Panc1 (cell line): ENCODE results near the gene SEMA3D.
A peak's percentile ranks its signal among the peaks of the same experiment; 100 is the strongest.

Source experiments
- POLR2AphosphoS5 ChIP-seq: IDR thresholded peaks from 2 replicates; pipeline ENCODE4 v1.6.1; 2012; ENCODE audit warnings: mild to moderate bottlenecking, low read depth, low read length, moderate library complexity
- REST ChIP-seq, 2 experiments: IDR thresholded peaks; 2 replicates each; pipeline ENCODE4 v1.6.1; 2011 to 2012; ENCODE audit warnings: low read depth in 2 of 2, control low read depth in 1 of 2, low read length in 1 of 2, mild to moderate bottlenecking in 1 of 2, moderate library complexity in 1 of 2; ENCODE audit not compliant: insufficient read depth in 1 of 2
- TCF7L2 ChIP-seq: IDR thresholded peaks from 2 replicates; pipeline ENCODE4 v1.6.1; 2011; ENCODE audit warnings: mild to moderate bottlenecking, low read depth, low read length, inconsistent platforms
- TF ChIP-seq, protein P1 (sequence below): fragments of 450-650 bp; IDR thresholded peaks from 2 replicates; pipeline ENCODE4 v1.5.1; 2017; ENCODE audit warnings: mild to moderate bottlenecking

- TF ChIP-seq, protein P1, sequence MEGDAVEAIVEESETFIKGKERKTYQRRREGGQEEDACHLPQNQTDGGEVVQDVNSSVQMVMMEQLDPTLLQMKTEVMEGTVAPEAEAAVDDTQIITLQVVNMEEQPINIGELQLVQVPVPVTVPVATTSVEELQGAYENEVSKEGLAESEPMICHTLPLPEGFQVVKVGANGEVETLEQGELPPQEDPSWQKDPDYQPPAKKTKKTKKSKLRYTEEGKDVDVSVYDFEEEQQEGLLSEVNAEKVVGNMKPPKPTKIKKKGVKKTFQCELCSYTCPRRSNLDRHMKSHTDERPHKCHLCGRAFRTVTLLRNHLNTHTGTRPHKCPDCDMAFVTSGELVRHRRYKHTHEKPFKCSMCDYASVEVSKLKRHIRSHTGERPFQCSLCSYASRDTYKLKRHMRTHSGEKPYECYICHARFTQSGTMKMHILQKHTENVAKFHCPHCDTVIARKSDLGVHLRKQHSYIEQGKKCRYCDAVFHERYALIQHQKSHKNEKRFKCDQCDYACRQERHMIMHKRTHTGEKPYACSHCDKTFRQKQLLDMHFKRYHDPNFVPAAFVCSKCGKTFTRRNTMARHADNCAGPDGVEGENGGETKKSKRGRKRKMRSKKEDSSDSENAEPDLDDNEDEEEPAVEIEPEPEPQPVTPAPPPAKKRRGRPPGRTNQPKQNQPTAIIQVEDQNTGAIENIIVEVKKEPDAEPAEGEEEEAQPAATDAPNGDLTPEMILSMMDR: peak; percentile 77
- TF ChIP-seq POLR2AphosphoS5 (no peak), REST (IDR thresholded peaks at IDR 0.05; ENCODE audit: insufficient read depth in 1 of 2, low read depth in 2 of 2, low read length in 1 of 2) (no peak), TCF7L2 (no peak)
These were observed 145.1 kb downstream of the SEMA3D start for GRCh38 chr7:85041605-85042216.
